Activated naive CD4-positive, alpha-beta T cell treated with anti-CD3 and anti-CD28 coated beads, Interleukin-2, amount 50 U/mL, for 16 hours (primary cell): ENCODE data around the gene BEST1.
A peak's percentile ranks its signal among the peaks of the same experiment; 100 is the strongest.
"Not testable (repeated sequence)": the region's sequence is repeated elsewhere in the genome, so short reads cannot be mapped to it uniquely, and the experiment has no call there.

Experiments
- DNase-seq: peaks from one replicate; pipeline ENCODE4 v3.0.0-alpha.2; 2020

The BEST1 gene

GRCh38 chr11:61964666-61965271 lies 14.6 kb downstream of the BEST1 start:
- DNase-seq, result not testable (repeated sequence)

GRCh38 chr11:61966734-61967115 lies 16.6 kb downstream of the BEST1 start:
- peak; percentile 32 for DNase-seq

- peak; percentile 85 for DNase-seq
Measured at GRCh38 chr11:61967116-61967923, 17.2 kb downstream of the BEST1 start, which contains the start of gene FTH1. TSS of gene FTH1 (minus strand) at chr11:61967634. CDS start at chr11:61967425, 209 bp downstream.

- DNase-seq, result peak; percentile 33
Measured at GRCh38 chr11:61967924-61968757, 18.0 kb downstream of the BEST1 start.

- DNase-seq, result no peak
Measured at GRCh38 chr11:61968758-61969390, 18.7 kb downstream of the BEST1 start.

- no peak for DNase-seq
Measured at GRCh38 chr11:61969391-61969758, 19.2 kb downstream of the BEST1 start.

- no peak for DNase-seq
Measured at GRCh38 chr11:61969838-61970662, 19.9 kb downstream of the BEST1 start.

- peak; percentile 52 for DNase-seq
Measured at GRCh38 chr11:61971248-61972111, 21.3 kb downstream of the BEST1 start.

GRCh38 chr11:61972112-61972671 lies 22.0 kb downstream of the BEST1 start:
- DNase-seq, result no peak

GRCh38 chr11:61972672-61973475 lies 22.7 kb downstream of the BEST1 start:
- DNase-seq, result no peak

GRCh38 chr11:61973476-61974162 lies 23.5 kb downstream of the BEST1 start:
- no peak for DNase-seq

- DNase-seq, result no peak
Measured at GRCh38 chr11:61974766-61975631, 24.8 kb downstream of the BEST1 start.

- DNase-seq, result no peak
Measured at GRCh38 chr11:61975638-61976419, 25.7 kb downstream of the BEST1 start.

GRCh38 chr11:61976420-61976800 lies 26.3 kb downstream of the BEST1 start:
- no peak for DNase-seq

GRCh38 chr11:61976813-61977475 lies 26.8 kb downstream of the BEST1 start:
- DNase-seq, result no peak

- no peak for DNase-seq
Measured at GRCh38 chr11:61978703-61979661, 28.8 kb downstream of the BEST1 start.
